ENCODE results near the gene WDFY4.

WDFY4 gene

DNA sequence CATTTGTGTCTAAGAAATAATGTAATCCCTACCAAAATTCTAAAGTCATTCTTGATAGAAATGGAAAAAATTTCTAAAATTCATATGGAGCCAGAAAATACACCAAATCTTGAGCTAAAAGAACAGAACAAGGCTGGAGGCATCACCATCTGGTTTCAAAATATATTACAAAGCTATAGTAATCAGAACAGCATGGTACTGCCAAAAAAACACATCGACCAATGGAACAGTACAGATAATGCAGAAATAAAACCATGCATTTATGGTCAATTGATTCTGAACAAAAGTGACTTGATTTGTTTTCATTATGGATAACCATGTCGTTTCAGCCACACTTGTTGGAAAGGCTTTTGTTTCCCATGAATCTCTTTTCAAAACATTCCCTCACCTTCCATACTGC lies 7.0 kb upstream of the WDFY4 start:
- H3K4me3 ChIP-seq (ENCODE audit: low read depth, low read length): no peak overlapping the region
- TF ChIP-seq, protein P1, sequence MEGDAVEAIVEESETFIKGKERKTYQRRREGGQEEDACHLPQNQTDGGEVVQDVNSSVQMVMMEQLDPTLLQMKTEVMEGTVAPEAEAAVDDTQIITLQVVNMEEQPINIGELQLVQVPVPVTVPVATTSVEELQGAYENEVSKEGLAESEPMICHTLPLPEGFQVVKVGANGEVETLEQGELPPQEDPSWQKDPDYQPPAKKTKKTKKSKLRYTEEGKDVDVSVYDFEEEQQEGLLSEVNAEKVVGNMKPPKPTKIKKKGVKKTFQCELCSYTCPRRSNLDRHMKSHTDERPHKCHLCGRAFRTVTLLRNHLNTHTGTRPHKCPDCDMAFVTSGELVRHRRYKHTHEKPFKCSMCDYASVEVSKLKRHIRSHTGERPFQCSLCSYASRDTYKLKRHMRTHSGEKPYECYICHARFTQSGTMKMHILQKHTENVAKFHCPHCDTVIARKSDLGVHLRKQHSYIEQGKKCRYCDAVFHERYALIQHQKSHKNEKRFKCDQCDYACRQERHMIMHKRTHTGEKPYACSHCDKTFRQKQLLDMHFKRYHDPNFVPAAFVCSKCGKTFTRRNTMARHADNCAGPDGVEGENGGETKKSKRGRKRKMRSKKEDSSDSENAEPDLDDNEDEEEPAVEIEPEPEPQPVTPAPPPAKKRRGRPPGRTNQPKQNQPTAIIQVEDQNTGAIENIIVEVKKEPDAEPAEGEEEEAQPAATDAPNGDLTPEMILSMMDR (IDR thresholded peaks at IDR 0.05; ENCODE audit: borderline replicate concordance, insufficient read depth, low read depth, low read length): no peak

- H3K4me3 ChIP-seq (ENCODE audit: low read depth, low read length): no peak overlapping the region
- TF ChIP-seq, protein P1 (IDR thresholded peaks at IDR 0.05; ENCODE audit: borderline replicate concordance, insufficient read depth, low read depth, low read length): no peak
Observed at GRCh38 chr10:48678041-48678440, 6.6 kb upstream of the WDFY4 start.

DNA sequence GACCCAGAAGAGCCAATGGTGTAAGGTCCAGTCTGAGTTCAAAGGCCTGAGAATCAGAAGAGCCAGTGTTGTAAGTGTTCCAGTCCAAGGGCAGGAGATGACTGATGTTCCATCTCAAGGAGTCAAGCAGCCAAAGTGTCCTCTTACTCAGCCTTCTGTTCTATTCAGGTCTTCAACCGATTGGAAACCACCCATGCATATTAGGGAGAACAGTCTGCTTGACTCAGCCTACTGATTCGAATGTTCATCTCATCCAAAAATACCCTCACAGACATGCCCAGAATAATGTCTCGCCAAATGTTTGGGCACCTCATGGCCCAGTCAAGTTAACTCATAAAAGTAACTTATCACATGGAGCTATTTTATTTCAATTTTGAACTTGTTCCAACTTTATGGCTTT lies 2.9 kb upstream of the WDFY4 start:
- no peak overlapping the region for H3K4me3 ChIP-seq (ENCODE audit: low read depth, low read length)
- TF ChIP-seq, protein P1 (IDR thresholded peaks at IDR 0.05; ENCODE audit: borderline replicate concordance, insufficient read depth, low read depth, low read length): no peak

- no peak overlapping the region for H3K4me3 ChIP-seq (ENCODE audit: low read depth, low read length)
- TF ChIP-seq, protein P1 (IDR thresholded peaks at IDR 0.05; ENCODE audit: borderline replicate concordance, insufficient read depth, low read depth, low read length): no peak
Observed at GRCh38 chr10:48682265-48682664, 2.4 kb upstream of the WDFY4 start.

DNA sequence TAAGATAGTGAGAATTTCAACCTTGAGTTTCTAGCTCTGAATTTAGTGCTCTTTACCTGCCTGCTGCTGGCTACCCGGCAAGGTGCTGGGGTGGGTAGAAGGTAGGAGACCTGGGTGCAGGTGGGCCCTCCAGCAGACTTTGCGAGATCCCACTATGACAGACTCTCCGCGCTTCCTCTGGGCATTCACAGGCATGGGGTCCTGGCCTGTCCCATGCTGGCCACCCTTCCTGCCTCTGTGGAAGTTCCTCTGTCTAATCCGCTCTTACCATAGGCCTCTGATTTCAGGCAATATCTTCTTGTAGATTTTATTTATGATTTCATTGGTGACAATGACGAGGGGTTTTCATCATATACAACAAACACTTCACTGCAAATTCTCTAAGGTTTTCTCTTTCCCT lies 1.2 kb upstream of the WDFY4 start:
- H3K4me3 ChIP-seq (ENCODE audit: low read depth, low read length): no peak overlapping the region
- TF ChIP-seq, protein P1 (IDR thresholded peaks at IDR 0.05; ENCODE audit: borderline replicate concordance, insufficient read depth, low read depth, low read length): no peak

- H3K4me3 ChIP-seq (ENCODE audit: low read depth, low read length): no peak overlapping the region
- TF ChIP-seq, protein P1 (IDR thresholded peaks at IDR 0.05; ENCODE audit: borderline replicate concordance, insufficient read depth, low read depth, low read length): no peak
Observed at GRCh38 chr10:48683868-48684267, 805 bp upstream of the WDFY4 start.

DNA sequence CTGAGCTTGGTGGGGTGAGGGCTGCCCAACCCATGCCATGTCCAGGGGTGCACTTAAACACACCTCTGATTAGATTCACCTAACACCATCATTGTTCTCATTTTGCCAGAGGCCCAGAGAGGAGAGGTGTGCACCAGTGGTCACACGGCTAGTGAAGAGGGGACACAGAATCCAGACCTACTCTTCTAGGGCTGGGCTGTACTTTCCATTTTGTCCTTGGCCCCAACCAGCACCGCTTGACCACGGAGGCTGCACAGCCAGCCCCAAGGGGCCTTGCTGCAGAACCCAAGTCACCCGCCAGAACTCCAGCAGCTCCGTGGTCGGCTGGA lies 246 bp upstream of the WDFY4 start:
- TF ChIP-seq, protein P1 (IDR thresholded peaks at IDR 0.05; ENCODE audit: borderline replicate concordance, insufficient read depth, low read depth, low read length): no peak
- peak overlapping the region; percentile 60 for H3K4me3 ChIP-seq (ENCODE audit: low read depth, low read length)

Data from GM12875 (cell line).